NCI-H2196 treated with DMSO at 0.1 percent for 48 hours (cell line): ENCODE measurements around the gene HIF1A.
"Not testable (repeated sequence)": the region's sequence is repeated elsewhere in the genome, so short reads cannot be mapped to it uniquely, and the experiment has no call there.

ENCODE experiments used
- DNase-seq: peaks from one replicate; lab custom pipeline; 2025; ENCODE audit not compliant: unreplicated experiment; lab: John Stamatoyannopoulos, UW

HIF1A gene

GRCh38 chr14:61706096-61706690, 10.9 kb downstream of the HIF1A start:
- DNase-seq, result no peak

GRCh38 chr14:61707774-61708173, 12.5 kb downstream of the HIF1A start:
- not testable (repeated sequence) for DNase-seq

GRCh38 chr14:61708693-61709092, 13.4 kb downstream of the HIF1A start:
- DNase-seq, result not testable (repeated sequence)

- DNase-seq, result peak; percentile 84
Observed at GRCh38 chr14:61710853-61711817, 15.8 kb downstream of the HIF1A start.

GRCh38 chr14:61712137-61712536, 16.8 kb downstream of the HIF1A start:
- no peak for DNase-seq

- DNase-seq, result no peak
Observed at GRCh38 chr14:61713724-61714437, 18.6 kb downstream of the HIF1A start.

- no peak for DNase-seq
Observed at GRCh38 chr14:61716956-61717355, 21.6 kb downstream of the HIF1A start.

- no peak for DNase-seq
Observed at GRCh38 chr14:61718039-61718438, 22.7 kb downstream of the HIF1A start.

- no peak for DNase-seq
Observed at GRCh38 chr14:61719344-61720293, 24.3 kb downstream of the HIF1A start.

- DNase-seq, result no peak
Observed at GRCh38 chr14:61720294-61720661, 25.0 kb downstream of the HIF1A start.

GRCh38 chr14:61720741-61721140, 25.4 kb downstream of the HIF1A start:
- DNase-seq, result no peak

GRCh38 chr14:61724133-61724532, 28.8 kb downstream of the HIF1A start:
- no peak for DNase-seq

GRCh38 chr14:61726778-61727658, 31.7 kb downstream of the HIF1A start:
- DNase-seq, result no peak

- peak; percentile 8 for DNase-seq
Observed at GRCh38 chr14:61730756-61731373, 35.6 kb downstream of the HIF1A start.

- DNase-seq, result no peak
Observed at GRCh38 chr14:61733972-61734371, 38.7 kb downstream of the HIF1A start.

GRCh38 chr14:61736751-61737150, 41.4 kb downstream of the HIF1A start:
- no peak for DNase-seq

- DNase-seq, result no peak
Observed at GRCh38 chr14:61737915-61738314, 42.6 kb downstream of the HIF1A start.

GRCh38 chr14:61739133-61739532, 43.8 kb downstream of the HIF1A start:
- no peak for DNase-seq

- DNase-seq, result no peak
Observed at GRCh38 chr14:61742371-61742770, 47.1 kb downstream of the HIF1A start.
